HG03439 (cell line): ENCODE data around the gene PIK3R6.

Source experiments
- ATAC-seq: cut with Tn5 transposase; IDR thresholded peaks from one replicate; pipeline ENCODE4 v1.9.1; 2021; ENCODE audit warnings: mild to moderate bottlenecking, moderate library complexity; ENCODE audit not compliant: unreplicated experiment

Gene PIK3R6

DNA sequence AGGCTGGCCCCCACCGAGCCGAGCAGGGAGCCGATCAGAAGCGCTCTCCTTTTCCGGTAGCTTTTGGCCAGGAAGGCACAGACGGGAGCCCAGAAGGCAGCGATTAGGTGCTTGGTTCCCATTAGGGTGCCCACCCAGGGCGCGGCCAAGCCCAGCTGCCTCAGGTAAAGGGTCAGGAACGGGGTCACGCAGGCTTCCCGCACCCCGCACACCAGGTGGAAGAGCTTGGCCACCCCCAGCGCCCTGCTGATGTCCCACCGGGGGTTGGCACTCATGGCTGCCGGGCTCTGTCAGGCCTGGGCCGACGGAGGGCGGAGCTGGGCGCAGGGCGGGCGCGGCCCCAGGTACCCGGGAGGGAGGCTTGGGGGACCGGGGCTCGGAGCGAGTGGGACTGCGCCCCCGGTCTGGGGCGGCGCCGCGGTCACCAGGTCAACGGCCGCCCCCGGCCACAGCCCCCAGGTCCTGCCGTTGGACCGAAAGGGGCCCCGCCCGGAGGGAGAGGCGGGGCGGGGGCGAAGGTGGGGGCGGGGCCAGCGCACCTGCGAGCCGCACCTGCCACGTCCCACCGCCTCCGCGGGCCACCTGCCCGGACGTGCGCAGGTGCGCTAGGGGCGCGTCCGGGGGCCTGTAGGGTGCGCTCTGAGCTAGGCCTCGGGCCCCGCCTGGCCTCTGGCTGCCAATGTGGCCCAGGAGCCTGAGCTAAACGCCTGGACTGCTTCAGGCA is 68.5 kb downstream of the PIK3R6 start, which contains the start of gene MFSD6L:
MFSD6L (minus strand) TSS at position 520 of the 724 bp plus-strand sequence; CDS start at position 275, 245 bp downstream.
- ATAC-seq: no peak

DNA sequence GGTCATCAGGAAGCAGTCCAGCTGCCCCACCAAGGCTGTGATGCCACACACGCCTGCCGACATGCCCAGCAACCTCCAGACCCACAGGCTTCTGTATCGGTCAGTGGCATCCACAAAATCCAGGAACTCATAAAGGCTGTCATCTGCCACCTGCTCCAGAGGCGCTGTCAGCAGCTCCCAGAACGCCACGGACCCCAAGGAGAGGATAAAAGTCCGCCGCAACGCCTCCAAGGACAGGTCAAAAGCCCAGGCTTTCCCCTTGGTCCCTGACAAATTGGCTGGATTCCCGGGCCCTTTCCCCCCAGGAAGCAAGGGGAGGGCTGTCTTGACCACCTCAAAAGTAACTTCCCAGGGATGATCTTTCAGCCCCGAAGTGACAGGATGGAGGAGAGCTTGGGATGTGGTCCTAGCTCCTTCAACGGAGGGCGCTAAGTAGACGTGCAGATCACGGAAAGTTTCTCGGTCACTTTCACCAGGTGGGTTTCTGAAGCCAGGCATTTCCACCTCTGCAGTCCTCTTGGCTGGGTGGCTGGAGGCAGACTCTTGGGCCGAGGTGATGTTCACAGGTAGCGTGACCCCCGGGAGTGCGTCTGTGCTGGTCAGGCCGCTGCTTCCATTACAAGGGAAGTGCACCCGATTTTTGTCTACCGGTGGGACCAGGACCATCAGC is 69.2 kb downstream of the PIK3R6 start:
- no peak for ATAC-seq

DNA sequence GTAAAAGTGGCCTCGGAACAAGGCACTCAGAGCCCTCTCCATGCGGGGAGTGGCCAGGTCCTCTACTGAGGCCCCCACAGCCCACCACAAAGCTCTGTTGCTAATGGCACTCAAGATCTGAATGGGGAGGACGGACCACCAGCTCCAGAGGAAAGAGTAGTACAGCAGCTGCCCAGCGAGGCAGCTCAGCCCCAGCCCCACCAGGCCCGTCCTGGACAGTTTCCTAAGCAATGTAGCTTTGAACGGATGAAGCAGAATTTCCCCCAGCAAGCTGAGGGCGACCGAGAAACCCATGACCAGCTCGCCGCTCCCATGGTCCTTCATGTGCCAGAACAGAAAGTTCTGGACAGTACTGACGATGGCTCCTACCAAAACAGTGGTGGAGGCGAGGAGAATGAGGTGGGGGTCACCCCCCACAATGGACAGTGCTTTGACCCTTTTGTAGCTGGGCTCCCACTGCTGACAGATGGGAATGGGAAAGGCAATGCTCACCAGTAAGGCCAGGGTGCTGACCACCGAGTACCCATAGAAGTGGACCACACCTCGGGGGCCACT is 69.8 kb downstream of the PIK3R6 start:
- no peak for ATAC-seq

DNA sequence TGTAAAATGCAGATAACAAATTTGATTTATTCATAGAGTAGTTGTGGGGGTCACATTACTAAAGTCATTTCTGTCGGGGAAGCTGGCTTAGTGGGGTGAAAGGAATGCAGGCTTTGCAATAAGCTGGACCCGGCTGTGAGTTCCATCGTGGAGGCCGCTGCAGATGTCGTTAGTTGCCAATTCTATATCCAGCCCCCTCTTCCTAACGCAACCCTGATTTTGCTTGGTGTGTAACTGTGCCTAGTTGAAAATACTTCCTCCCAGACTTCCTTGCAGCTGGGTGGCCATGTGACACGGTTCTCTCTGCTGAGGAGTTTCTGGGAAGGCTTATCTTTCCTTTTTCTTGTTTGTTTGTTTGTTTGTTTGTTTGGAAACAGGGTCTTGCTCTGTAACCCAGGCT is 72.8 kb downstream of the PIK3R6 start:
- ATAC-seq: no peak

DNA sequence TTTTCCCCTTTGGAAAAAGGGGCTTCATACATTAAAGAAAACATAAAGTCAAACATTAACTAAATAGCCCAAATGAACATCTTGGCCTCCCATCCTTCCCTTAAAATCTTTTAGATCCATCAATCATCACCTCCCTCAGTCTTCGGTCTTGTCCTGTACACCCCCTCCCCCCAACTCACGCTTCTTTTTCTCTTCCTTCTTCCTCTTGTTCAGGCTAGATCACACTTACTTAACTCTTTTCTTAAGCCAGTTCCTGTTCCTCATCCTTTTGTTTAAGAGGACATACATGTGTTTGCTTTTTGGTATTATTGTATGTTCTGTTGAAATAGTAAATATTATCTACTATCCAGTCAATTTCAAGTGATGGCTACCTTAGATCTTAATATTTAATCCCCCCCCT is 73.8 kb downstream of the PIK3R6 start:
- no peak for ATAC-seq

DNA sequence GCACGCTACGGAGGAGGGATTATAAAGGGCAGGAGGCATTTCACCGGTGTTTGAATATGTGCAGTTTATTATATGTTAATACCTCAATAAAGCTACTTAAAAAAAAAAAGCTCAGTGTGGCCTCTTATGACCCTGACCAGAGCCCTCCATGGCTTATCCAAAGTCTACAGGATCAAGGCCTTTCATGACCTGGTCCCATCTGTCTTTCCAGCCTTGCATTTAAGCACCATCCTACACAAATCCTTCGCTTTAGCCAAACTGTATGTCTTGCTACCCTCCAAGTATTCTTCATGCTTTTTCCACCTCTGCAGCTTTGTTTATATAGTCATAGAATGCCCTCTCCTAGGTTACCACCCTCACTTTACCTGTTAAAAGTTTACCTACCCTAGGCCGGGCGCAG is 74.8 kb downstream of the PIK3R6 start:
- ATAC-seq: no peak

DNA sequence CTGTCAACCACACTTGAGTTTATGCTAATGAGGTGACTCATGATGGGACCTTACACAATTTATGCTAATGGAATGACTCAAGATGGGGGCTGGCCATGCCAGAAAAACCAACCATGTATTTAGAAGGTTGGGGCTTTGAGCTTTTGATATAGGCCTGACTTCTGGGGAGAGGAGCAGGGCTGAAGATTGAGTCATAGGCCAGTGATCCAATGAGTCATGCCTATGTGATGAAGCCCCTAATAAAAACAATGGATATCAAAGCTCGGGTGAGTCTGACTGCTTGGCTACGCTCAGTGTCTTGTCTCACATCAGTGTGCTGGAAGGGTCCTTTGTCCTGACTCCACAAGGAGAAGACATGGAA is 75.6 kb downstream of the PIK3R6 start:
- ATAC-seq: no peak

DNA sequence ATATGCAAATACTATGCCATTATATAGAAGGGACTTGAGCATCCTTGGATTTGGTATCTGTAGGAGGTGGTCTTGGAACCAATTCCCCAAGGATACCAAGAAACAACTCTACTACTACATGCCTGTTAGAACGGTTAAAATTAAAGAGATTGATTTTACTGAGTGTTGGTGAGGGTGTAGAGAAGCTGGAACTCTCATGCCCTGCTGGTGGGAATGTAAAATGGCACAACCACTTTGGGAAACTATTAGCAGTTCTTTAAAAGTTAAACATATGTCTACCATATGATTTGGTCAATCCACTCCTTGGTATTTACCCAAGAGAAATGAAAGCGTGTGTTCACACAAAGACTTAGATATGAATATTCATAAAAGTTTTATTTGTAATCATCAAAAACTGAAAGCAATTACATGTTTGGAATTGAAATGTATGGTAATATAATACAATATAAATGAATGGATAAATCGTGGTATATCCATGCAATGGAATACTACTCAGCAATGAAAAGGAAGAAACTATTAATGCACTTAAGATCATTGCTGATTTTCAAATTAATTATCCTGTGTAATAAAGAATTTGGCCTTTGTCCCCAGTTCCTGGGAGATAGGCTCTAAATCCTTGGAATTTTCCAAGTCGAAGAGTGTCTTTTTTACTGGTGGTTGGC is 76.1 kb downstream of the PIK3R6 start:
- ATAC-seq: no peak

DNA sequence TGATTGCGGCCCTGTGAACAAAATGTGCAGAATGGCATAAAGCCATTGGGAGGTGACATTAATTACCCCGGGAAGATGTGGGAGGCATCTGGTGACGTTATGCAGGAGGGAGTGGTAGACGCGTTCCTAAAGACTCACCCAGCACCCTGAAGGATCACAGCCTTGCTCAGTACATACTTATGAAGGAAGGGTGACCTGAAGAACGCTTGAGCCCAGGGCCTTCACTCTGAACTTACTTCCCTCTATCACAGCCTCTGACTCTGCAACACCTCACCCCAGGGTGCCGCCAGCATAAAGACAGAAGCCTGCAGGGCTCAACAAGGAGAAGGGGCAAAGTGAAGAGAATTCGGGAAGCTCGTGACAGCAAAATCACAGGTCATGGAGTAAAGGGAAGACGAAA is 77.7 kb downstream of the PIK3R6 start:
- no peak for ATAC-seq

DNA sequence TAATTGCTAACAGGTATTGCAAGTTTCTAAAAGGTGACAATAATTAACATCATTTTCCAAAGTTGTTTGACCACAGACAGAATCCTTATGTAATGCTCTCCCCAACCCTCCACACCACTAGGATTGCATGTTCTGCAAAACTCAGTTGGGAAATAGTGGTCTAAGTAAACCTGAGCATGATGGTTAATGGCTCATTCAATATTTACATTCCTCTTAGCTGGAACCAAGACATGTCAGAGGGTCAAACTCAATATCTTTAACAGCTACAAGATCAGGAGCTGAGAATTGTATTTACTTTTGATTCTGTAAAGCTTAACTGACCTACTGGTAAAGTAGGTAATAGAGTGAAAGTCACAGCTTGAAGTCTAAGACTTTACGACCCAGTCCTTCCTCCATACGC is 78.5 kb downstream of the PIK3R6 start:
- ATAC-seq: no peak

DNA sequence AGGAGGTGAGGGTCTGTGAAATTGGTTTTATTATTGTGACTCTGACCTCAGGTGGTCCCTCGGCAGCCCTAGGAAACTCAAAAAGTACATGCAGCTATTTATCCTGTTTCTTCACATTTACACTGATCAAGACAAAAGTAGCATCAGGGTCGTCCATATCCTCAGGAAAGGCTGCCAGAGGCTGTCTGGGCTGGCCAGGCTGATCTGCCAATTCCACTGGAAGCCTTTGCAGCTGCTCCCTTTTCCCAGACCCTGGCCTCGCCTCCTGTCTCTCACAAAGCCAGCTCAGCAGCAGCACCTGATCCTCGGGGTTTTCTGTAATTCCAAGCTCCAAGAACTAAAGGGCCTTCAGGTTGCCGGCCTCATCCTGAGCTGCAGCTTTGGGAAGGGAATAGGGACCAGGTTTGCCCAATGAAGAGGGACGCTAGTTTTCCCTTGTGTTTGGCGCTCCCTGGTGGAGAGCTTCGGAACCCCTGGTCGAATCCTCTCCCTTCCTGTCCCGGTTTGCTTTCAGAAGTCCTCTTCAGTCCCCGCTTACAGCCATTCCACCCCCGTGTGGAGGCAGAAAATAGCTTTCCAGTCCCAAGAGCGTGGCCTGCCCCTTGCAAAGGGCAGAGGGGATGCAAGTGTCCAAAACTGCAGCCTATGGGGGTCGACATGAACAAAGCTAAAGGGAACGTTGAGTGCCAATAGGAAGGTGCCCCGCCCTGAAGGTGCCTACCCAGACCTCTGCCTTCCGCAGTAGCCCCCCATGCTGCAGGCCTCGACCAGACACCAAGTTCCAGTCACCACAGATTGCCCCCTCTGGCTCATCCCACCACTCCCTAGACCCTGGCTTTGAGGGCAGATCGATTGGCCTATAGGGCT is 81.7 kb downstream of the PIK3R6 start:
- ATAC-seq: no peak

DNA sequence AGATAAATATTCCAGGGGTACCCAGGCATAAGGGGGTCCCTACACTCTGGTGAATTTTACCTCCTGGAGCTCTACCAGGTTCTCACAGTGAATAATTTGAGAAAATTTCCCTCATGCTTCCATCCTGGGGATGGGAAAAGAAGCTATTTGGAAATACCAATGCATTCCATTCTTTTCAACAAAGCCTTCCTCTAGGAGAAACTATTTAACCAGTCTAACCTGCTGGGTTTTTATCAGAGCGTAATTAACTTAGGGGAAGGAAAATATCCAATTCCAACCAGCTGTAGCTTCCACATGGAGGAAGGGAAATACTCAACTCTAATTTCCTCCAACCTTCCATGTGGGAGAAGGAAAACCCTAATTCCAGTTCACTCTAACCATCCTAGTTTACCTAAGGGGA is 85.3 kb downstream of the PIK3R6 start:
- no peak for ATAC-seq

DNA sequence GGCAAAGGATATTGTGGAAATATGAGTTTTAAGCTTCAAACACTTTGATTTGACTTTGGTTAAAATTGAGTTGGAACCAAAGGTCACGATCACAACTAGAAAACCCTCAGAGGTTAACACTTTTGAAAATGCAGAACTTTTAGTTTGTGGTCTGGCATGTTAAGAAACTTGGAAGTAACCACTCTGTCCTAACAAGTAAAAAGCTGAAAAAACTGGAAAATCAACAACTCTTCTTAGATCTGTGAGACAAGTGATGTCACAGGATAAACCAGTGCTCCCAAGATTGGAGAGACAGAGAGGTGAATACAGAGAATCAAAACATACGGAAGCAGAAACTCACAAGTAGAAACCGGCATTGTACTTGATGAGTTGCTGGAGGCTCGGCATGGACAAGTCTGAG is 85.7 kb downstream of the PIK3R6 start:
- no peak for ATAC-seq

DNA sequence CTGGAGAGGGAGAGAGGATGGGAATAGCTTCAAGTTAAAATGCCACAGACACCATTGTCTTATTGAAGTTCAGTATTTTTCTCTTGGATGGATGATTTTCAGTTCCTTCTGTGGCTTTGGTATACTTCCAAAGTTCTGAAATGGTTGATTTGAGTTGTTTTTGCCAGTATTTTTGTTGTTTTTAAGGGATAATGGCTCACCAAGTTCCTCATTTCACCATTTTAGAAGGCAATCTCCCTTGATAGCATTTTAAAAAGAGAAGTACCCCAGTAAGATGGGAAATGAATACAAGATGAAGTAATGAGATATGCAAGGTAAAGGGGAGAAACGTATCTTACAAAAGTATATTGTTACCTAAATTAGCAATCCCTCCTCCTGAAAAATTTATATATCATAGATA is 90.6 kb downstream of the PIK3R6 start:
- no peak for ATAC-seq

DNA sequence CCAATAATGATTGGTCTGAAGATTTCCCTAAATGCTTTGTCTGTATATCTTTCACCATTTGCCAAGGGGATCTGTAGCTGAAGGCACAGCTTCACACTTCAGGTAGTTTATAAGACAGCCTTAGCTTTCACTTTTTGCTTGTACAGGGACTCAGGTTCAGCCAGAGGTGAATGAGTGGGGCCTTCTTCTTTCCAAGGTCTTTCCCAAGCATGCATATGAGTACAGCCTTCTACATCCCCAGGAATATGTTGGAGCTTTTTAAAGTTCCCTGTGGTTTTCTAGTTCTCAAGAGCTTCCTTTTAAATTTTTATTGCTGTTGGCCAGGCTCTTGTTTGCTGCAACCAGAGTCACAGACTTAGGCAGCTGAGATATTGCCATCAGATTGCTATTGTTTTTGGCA is 91.2 kb downstream of the PIK3R6 start:
- no peak for ATAC-seq

DNA sequence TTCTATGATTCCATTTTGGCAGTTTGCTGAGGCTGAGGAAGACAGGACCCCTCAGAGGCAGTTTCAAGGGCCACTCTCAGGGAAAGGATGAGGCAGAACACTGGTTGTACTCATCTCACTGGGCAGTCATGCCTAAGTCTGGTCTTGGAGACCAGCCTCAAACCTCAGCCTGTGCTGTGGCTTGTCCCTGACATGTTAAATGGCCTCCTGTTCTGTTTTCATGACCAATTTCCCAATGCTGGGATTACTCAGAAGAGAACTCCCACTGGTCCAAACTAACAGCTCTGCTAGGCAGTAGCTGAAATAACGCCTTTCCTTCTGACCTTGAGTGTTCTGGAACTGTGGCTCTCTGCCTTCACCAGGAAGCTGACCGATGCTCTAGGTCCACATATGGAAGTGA is 100.7 kb downstream of the PIK3R6 start:
- no peak for ATAC-seq

DNA sequence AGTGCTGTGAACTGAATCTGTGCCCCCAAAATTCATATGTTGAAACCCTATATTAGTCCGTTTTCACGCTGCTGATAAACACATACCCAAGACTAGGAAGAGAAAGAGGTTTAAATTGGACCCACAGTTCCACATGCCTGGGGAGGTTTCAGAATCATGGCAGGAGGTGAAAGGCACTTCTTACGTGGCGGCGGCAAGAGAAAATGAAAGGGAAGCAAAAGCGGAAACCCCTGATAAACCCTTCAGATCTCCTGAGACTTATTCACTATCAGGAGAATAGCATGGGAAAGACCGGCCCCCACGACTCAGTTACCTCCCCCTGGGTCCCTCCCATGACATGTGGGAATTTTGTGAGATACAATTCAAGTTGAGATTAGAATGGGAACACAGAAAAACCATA is 105.5 kb downstream of the PIK3R6 start:
- ATAC-seq: no peak

DNA sequence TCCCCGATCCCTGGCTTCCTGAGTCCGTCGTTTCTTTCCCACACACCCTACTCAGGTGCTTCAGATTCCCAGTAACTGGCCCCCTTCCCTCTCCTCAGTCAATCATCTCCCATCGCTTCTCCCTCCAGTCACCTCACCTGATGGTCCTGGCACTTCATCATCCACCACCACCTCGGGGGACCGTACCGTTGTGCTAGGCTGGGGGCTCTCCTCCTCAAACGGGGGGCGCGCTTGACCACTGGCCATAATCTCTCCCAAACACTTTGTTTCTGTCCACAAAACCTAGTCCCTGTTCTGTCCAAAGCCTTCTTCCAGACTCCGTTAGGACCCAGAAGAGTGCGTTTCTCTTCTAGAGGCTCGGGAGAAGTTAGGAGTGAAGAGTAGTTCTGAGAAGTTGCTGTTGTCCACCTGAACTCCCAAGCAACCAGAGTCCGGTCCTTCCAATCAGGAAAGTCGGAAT is 109.3 kb downstream of the PIK3R6 start, which contains the start of gene SPDYE4:
SPDYE4 (minus strand) TSS at position 410 of the 460 bp plus-strand sequence; CDS start at position 246, 164 bp downstream.
- no peak for ATAC-seq

DNA sequence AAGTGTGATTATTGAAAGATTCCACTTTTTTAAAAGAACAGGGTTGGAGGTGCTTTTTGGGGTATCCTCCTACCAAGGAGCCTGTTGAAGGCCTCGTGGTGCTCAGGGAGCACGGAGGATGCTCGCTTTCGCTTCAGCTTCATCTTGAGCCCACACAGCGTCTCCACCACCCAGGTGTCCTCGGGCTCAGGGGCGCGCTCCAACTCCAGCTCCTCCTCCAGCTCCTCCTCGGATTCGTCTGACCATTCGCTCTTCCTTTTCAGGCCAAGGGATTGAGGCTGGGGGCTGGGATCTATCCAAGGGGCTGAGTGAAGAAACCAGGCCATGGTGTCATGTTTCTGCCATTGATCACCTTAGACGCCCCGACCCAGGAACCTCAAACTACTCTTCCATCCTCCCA is 110.3 kb downstream of the PIK3R6 start:
- ATAC-seq: no peak

DNA sequence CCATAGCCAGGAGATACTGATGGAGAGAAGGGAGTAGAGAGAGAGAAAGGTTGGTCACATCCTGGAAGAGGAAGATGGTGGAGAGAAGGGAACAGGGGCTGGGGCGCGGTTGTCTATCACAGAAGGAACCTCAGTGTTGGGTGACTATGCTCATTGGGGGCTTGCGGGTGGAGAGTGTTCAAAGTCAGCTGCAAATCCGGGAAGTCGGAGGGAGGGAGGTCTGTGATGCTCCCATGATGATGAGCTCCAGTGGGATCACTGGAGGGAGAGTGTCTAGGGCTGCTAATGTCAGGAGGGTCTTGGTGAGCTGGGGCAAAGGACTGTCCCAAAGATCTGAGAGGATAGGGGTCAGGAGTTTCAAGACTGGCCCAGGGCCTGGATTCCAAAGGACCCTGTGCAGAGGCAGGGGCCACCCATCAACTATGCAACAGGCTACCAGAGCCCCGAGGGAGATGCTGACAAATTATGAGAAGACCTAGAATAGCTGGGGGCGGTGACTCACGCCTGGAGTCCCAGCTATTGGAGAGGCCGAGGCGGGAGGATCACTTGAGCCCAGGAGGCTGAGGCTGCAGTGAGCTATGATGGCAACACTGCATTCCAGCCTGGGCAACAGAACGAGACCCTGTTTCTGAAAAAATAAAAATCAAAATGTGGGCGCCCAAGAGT is 111.8 kb downstream of the PIK3R6 start:
- no peak for ATAC-seq
